HFF-Myc (cell line): Measurements from ENCODE around the gene AGBL1.

Experiments
- DNase-seq: peaks from one replicate; pipeline ENCODE4 v3.0.0-alpha.2; 2011; ENCODE audit warnings: low read depth; ENCODE audit errors: extremely low read depth
- H3K4me3 ChIP-seq: replicated peaks from 2 replicates; pipeline ENCODE4 v1.5.1; 2011; ENCODE audit warnings: low read depth, mild to moderate bottlenecking, control low read depth, low read length
- TF ChIP-seq, protein P1 (sequence below): IDR thresholded peaks from 2 replicates; pipeline ENCODE4 v1.5.1; 2012; ENCODE audit warnings: mild to moderate bottlenecking, low read depth, low read length, control low read depth; ENCODE audit errors: missing control alignments

The AGBL1 gene

GRCh38 chr15:86488046-86488445 is 408.4 kb downstream of the AGBL1 start:
- no peak for DNase-seq
- no peak overlapping the region for H3K4me3 ChIP-seq
- TF ChIP-seq, protein P1, sequence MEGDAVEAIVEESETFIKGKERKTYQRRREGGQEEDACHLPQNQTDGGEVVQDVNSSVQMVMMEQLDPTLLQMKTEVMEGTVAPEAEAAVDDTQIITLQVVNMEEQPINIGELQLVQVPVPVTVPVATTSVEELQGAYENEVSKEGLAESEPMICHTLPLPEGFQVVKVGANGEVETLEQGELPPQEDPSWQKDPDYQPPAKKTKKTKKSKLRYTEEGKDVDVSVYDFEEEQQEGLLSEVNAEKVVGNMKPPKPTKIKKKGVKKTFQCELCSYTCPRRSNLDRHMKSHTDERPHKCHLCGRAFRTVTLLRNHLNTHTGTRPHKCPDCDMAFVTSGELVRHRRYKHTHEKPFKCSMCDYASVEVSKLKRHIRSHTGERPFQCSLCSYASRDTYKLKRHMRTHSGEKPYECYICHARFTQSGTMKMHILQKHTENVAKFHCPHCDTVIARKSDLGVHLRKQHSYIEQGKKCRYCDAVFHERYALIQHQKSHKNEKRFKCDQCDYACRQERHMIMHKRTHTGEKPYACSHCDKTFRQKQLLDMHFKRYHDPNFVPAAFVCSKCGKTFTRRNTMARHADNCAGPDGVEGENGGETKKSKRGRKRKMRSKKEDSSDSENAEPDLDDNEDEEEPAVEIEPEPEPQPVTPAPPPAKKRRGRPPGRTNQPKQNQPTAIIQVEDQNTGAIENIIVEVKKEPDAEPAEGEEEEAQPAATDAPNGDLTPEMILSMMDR, result no peak

- H3K4me3 ChIP-seq, result no peak overlapping the region
- TF ChIP-seq, protein P1, result no peak
- no peak for DNase-seq
Measured at GRCh38 chr15:86489981-86490380, 410.3 kb downstream of the AGBL1 start.

DNA sequence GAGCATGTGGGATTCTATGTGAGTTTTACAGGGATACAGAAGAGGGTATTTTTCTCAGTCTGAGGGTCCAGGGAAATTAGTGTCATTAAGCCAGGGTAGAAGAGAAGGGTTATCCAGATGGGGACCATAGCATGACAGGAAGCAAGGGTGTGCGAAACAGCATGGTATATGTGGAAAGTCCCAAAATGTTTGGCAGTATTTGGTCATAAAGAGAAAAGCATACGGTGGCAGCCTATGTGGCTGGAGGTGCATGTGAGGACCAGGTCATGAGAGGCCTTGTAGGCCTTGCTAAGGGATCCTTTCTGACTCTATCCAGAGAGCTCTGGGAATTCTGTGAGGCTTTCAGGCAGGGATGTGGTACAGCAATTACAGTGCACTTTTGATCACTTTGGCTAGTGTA is 411.4 kb downstream of the AGBL1 start:
- H3K4me3 ChIP-seq, result no peak overlapping the region
- DNase-seq, result no peak
- TF ChIP-seq, protein P1, result no peak

- DNase-seq, result no peak
- TF ChIP-seq, protein P1, result no peak
- no peak overlapping the region for H3K4me3 ChIP-seq
Measured at GRCh38 chr15:86493884-86494283, 414.2 kb downstream of the AGBL1 start.

DNA sequence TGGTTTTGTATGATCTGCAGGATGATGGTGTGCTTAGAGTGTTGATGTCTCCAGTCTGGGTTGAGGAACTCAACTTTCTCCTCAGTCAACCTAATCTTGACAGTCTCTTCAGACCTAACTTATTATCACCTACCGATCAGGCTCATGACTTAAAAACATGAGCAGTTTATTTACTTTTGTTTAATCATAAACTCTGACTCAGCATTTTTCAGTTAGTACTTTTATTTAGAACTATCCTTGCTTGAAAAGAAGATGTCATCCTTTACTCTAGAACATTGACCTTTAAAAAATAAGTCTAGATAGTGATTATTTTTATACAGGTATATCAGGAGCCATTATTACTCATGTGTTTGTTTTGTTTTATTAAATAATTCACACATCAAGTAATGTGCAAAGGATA is 414.8 kb downstream of the AGBL1 start:
- no peak for DNase-seq
- TF ChIP-seq, protein P1, result no peak
- no peak overlapping the region for H3K4me3 ChIP-seq

GRCh38 chr15:86502301-86502700 is 422.6 kb downstream of the AGBL1 start:
- H3K4me3 ChIP-seq, result no peak overlapping the region
- DNase-seq, result no peak
- TF ChIP-seq, protein P1, result no peak

GRCh38 chr15:86505951-86506350 is 426.3 kb downstream of the AGBL1 start:
- TF ChIP-seq, protein P1, result no peak
- no peak overlapping the region for H3K4me3 ChIP-seq
- DNase-seq, result no peak
